GM19397 (cell line): Measurements from ENCODE around the gene CKLF.
"Not testable (repeated sequence)": the region's sequence is repeated elsewhere in the genome, so short reads cannot be mapped to it uniquely, and the experiment has no call there.

Experiments used
- ATAC-seq: cut with Tn5 transposase; IDR thresholded peaks from one replicate; pipeline ENCODE4 v1.9.1; 2021; ENCODE audit warnings: mild to moderate bottlenecking, moderate library complexity; ENCODE audit not compliant: unreplicated experiment

The CKLF gene

DNA sequence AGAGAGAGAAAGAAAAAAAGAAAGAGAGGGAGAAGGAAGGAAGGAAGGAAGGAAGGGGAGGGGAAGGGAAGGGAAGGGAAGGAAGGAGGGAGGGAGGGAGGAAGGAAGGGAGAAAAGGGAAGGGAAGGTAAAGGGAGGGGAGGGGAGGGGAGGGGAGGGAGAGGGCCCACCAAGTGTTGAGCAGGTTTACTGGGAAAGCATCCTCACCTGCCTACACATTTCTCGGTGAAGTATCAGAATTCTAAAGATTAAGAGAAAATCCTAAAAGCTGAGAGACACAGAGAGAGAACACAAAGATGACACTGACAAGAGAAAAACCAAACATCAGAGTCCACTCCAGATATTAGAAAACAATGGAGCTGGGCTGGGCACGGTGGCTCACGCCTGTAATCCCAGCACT lies 39.9 kb downstream of the CKLF start:
- ATAC-seq: no peak

DNA sequence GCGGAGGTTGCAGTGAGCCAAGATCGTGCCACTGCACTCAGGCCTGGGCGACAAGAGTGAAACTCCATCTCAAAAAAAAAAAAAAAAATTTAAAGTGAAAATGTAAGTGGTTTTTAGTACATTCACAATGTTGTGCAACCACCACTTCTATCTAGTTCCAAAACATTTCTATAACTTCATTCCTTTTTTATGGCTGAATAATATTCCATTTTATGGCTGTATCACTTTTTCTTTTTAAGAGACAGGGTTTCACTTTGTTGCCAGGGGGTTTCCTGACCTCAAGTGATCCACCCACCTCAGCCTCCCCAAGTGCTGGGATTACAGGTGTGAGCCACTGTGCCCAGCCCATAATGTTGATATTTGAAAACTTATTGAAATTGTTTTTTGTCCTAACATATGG lies 40.4 kb downstream of the CKLF start:
- no peak for ATAC-seq

DNA sequence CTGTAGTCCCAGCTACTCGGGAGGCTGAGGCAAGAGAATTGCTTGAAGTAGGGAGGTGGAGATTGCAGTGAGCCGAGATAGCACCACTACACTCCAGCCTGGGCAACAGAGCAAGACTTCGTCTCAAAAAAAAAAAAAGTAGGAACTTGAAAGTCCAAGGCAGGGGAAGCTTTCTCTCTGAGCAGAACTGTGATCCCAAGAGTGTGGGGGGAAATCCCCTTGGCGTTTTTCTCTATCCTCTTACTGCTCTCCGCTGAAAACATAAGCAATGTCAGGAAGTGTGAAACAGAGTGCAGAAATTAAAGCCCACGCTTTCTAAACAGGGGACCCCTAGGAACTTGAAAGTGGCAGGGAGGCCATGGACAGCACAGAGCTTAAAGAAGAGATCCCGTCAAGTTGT lies 42.4 kb downstream of the CKLF start:
- ATAC-seq: no peak

DNA sequence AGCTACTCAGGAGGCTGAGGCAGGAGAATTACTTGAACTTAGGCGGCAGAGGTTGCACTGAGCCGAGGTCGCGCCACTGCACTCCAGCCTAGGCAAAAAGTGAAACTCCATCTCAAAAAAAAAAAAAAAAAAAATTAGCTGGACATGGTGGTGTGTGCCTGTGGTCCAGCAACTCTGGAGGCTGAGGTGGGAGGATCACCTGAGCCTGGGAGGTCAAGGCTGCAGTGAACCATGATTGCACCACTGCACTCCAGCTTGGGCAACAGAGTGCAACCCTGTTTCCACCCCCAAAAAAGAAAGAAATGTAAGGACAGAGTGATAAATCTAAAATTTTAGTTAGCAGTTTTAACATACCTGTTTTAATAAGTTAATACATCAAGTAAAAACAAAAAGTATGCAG lies 44.2 kb downstream of the CKLF start:
- not testable (repeated sequence) for ATAC-seq

DNA sequence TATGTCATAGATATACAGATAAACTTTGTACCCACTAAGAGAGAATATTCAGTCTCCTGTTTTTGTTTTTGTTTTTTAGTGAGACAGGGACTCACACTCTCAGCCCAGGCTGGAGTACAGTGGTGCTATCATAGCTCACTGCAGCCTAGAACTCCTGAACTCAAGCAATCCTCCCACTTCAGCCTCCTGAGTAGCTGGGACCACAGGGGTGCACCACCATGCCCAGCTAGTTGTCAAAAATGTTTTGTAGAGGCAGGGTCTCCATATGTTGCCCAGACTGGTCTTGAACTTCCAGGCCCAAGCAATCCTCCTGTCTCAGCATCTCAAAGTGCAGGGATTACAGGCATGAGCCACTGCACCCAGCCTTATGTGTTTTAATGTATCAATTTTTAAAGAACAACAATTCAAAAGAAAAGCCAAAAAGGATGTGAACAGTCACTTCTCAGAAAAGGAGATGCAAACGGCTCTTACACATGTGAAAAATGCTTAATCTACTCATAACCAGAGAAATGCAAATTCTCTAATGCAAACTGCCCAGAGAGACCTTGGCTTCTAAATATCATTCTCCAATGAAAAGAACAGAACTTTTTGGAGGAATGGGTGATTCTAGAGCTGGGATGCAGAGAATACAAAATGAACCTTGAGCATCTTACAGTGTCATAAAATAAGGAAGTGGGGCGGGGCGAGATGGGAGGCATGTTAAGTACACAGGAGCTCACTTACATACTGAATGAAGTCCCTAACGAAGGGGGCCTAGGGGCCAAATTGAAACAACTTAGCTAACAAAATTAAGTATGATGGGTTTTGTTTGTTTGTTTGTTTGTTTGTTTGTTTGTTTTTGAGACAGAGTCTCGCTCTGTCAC lies 44.8 kb downstream of the CKLF start:
- ATAC-seq: no peak

DNA sequence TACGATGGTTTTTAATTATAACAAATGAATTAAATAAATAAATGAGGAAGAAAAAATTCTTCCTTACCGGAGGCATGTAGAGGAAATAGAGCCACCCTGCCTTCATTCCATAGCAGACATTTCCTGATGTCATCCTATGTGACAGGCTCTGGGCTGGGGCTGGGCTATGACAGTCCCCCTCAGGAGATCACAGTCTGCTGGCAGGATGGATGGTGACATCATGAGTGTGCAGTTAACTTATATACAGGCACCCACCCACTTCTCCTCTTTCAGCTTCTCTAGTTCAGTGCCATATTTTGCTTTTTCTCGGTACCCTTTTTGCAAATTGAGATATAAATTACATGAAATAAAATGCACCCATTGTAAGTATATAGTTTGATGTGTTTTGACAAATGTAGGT lies 45.7 kb downstream of the CKLF start:
- no peak for ATAC-seq

DNA sequence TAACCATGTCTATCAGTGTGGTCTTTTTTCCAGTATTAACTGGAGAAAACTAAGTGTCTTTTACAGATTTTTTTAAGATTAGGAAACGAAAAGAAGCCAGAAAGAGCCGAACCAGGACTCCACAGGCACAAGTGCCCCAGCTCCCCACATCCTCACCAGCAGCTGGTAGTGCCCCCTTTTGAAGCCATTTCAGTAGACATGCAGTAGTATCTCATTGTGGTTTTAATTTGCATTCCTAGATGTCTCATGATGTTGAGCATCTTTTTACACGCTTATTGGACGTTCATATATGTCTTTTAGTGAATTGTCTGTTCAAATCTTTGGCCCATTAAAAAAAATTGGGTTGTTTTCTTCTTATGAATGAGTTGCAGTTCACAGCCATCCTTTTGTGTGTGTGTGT lies 47.4 kb downstream of the CKLF start:
- no peak for ATAC-seq

DNA sequence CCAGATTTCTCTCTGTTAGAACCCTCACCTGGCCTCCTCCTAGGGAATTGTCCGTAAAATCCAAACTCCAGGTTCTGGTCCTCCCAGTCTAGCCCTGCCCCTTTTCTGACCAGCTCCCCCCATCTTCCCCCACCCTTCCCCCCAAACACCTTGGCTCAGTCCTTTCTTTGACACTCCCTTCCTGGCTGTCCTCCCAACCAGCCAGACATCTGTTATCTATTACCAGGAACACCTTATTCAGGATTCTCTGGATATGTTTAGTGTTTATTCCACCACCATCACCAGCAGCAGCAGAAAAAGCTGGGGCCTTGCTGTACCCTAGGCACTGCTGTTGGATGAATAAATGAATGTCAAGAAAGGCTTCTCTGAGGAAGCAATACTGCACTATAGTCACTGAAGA lies 48.1 kb downstream of the CKLF start:
- no peak for ATAC-seq

DNA sequence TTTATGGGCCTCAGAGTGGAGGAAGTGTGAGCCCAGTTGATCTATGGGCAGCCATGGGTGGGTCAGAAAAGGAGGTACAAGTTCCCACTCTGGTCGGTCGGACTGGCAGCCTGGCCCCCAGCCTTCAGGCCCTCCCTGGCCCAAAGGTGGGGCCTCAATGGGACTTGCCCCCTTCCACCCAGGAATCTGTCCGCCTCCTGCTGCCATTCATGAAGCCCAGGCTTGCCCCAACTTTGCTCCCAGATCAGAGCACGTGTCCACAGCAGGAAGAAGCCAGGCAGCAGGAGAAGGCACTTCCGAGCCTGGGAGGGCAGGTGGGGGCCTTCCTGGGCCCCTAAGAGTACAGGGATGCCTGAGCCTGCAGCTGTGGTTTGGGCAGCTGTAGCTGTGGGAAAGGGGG lies 49.1 kb downstream of the CKLF start:
- no peak for ATAC-seq

DNA sequence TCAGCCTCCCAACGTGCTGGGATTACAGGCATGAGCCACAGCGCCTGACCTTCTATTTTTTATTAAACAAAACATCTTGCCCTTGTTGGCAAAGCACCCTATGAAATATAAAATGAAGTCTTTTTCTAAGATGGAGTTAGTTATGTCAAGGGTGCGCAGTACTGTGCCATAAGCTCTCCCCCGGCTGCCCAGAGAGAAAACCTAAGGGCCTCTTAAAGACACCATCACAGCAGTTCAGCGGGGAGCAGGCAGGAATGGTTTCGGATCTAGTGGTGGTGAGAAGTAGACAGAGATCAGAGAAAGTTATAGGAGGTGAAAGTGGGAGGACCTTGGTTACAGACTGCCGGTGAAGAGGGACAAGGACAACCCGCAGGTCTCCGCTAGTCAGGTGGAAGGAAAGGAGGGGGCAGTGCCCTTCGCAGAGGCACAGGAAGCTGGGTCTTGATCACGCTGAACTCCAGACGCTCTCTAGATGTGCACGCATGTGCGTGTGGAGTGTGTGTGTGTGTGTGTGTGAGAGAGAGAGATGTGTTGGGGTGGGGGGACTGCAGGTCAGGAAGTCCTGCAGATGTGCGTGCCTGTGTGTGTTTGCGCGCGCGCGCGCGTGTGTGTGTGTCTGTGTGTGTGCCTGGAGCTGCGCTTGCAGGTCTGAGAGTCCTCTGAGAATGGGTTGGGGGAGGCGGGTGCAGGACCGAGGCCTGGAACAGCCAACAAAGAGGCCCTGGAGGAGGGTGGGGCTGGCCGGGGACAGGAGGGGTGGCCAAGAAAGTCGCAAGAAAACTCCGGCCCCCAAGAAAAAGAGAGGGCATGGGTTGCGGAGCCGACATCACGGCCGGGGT lies 51.4 kb downstream of the CKLF start:
- ATAC-seq: no peak

DNA sequence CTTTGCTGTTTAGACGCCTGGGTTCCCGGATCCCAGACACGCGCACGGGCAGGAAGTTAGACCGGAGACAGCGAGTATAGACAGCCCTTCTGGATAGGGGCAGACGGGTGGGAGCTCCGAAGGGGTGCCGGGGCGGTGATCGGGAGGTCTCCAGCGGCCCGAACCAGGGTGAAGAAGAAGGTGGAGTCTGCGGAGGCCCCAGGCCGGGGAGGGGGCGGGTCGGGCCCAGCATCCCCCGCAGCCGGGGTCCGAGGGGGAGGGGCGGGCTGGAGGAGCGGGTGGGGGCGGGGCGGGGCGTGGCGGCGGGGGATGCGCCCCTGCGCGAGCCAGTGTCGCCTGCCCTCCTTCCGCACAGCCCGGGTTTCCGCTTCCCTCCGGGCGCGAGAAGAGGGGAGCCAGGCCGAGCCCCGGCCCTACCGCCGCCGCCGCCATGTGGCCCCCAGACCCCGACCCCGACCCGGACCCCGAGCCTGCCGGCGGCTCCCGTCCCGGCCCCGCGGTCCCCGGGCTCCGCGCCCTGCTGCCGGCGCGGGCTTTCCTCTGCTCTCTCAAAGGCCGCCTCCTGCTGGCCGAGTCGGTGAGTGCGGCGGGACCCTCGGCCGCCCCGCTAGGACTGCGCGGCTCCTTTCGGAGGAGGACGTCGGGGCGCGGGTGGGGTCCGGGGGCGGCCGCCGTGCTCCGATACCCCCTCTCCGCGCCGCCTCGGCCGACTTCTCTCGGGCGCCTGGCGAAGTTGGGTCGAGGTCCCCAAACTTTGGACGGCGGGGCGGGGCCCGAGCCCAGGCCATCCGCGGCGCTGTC lies 52.2 kb downstream of the CKLF start, which contains the start of gene CMTM3:
TSS of gene CMTM3 (plus strand) at position 329 of the 801 bp plus-strand sequence. CDS start at position 431, 102 bp downstream.
- no peak for ATAC-seq

DNA sequence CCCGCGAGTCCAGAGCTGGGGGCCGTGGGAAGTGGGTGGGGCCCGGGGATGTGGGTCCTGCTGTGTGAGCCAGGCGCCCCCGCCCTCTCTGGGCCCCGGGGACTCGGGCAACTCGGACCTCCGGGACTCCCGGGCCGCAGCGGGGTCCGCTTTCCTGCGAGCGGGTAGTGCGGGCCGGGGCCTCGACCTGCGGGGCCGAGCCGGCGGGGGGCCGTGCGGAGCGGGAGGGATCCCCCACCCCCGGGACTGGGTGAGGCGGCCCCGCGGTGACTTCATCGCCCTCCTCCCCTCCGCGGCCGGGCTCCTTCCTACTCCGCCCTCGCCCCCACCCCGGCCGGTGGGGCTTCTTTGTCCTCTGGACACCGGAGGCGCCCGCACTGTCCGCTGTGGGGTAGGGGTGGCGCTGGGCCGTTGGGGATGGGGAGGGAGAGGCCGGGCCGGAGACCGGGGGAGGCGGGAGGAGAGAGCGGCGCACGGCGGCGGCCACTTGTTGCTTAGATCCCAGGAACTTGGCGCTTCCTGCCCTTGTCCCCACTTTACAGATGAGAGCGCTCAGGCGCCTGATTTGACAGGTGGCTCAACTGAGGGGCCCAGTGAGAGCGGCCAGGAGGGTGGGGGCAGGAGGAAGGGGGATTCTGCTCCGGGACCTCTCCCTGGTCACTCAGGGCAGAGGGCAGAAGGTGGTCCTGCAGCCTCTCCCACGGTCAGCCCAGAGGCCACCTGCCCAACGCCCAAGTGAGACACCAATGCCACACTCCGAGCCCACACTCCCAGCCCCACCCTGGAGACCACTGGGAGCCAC lies 53.0 kb downstream of the CKLF start:
- no peak for ATAC-seq

DNA sequence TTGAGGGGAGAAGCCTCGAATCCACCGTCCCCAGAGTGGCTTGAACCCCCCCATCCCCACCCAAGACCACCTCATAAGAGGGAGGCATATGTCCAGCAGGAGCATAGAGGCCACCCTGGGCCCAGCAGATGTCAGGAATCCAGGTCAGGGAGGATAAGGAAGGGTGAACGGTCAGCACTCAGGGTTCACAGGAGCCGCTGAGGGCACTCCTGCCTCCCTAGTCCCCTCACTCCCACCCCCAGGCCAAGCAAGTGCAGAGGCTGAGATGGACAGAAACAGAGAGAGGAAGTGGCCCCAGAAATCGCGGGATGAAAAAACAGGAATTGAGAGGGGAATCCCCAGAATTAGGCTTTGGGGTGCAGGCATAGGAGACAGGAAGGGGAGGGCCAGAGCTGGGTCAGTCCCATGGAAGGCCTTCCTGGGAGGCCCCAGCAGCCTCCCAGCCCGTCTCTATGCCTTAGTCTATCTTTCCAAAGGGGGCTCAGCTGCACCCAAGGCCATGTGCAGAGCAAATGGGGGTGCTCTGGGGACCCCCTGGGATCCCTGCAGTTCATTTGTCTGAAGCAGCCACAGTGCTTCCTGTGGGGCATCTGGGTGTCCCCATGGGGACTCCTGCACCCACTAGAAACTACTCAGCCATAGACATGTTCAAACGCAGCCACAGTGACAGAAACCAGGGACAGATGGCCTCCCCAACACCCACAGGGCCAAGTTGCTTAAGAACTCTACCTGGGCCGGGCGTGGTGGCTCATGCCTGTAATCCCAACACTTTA lies 53.8 kb downstream of the CKLF start:
- no peak for ATAC-seq

DNA sequence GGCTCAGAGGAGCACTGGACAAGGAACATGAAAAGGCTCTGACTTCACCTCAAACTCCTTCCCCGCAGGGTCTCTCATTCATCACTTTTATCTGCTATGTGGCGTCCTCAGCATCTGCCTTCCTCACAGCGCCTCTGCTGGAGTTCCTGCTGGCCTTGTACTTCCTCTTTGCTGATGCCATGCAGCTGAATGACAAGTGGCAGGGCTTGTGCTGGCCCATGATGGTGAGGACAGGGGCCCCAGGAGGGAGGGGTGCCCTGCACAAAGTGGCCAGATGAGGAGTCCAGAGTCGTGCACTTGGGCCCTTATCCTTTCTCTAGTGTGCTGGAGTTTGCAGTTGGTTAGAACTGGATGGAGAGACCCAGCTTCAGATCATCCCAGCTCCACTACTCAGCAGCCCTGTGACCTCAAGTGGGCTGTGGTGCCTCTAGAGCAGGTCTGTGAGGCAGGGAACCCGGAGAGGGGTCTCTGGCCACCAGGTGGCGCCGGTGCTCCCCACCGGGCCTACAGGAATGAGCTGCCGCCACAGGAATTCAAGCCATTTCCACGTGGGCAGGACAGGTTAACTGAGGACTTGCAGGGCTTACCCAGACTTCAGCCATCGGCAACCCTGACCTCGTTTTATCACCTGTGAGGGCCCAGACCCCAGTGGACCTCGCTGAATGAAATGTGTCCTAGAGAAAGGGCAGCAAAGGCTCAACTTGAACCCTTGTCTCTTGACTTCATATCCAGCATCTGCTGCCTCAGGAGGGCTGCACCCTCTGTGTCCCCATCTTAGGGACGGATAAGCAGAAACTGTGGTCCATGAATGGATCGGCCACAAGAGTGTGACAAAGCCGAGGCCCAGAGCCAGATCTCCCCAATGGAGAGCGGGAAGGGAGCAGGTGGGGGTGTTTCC lies 56.1 kb downstream of the CKLF start:
- no peak for ATAC-seq

DNA sequence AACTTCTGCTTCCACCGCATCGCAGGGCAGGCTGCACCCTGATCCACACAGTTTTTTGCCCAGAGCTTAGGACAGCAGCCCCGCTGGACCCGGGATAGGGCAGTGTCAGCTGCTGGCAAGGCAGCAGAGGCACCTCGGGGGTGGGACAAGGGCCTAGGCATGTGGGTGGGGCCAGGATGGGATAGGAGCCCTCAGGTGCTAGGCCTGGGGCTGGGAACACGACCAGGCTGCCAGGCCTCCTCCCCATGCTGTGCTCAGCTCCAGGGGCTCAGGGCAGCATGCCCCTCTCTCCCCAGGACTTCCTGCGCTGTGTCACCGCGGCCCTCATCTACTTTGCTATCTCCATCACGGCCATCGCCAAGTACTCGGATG lies 56.7 kb downstream of the CKLF start:
- no peak for ATAC-seq

DNA sequence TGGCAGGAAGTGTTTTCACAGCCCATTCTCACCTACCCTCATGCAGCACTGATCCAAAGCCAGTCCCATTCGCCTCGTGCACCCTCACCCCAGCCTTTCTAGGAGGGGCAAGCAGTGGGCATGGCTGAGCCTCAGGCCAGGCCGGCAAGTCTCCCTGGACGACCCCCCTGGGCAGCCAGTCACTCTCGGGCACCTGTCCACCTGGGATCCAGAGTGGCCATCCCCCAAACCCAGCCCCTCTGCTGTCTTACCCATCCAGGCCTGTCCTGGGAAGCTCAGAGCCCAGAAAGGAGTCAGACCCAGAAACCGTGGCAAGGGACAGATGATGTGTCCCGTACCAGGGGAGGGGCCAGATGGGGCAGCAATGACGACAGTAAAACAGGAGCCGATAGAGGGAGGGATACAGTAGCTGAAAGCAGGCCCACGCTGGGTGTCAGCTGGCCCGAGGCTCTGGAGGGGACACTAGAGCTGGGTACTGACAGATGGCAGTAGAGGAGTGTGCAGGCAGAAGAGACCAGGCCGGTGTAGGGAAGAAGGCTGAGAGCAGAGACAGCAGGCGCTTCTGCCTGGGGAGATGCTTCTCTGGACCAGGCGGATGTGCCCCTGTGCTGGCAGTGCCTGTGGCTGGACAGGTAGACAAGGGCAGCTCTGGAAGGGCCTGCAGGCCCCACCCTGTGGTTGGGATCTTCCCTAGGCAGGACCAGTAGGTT lies 57.9 kb downstream of the CKLF start:
- ATAC-seq: no peak

DNA sequence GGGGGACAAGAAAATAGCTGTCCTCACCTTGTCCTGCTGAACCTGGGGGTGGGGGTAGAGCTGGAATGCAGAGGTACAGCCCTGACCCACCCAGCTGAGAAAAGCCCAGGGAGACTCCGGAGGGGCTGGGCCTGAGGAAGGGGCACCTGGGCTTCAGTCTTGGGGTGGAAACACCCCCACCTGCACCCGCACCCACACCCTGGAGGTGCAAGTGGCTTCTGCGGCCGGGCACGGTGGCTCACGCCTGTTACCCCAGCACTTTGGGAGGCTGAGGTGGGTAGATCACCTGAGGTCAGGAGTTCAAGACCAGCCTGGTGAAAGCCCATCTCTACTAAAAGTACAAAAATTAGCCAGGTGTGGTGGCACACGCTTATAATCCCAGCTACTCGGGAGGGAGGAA lies 59.5 kb downstream of the CKLF start:
- not testable (repeated sequence) for ATAC-seq

DNA sequence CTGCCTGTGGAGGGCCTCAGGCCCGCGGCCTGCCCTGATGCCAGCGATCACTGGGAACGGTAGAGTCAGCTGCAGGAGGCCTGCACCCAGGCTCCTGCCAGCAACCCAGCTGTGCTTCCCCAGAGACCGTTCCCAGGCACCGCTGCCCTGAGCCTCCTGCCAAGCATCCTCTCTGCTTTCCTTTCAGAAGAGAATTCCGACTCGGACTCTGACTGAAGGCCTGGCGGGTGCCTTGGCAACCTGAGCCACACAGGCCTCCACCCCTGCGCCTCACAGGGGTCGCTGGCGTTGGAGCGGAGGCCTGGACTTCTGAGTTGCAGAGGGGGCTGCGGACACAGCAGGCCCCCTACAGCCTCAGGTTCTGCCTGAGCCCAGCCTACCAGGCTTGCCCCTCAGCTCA lies 60.0 kb downstream of the CKLF start:
- no peak for ATAC-seq
